ENCODE measurements around the gene LTN1. TPM values are rescaled to one million over a fixed set of nuclear protein-coding genes. Genes with fewer than 3 reads are reported as not detected.

Gene LTN1
- total RNA-seq, 1 donor from 2014 or later = 51.3 TPM

Other genes with a start within 250 kb of the LTN1 start
- 8.3 TPM for gene RWDD2B, start 26.5 kb upstream of the LTN1 start, total RNA-seq
- gene USP16, start 31.8 kb upstream of the LTN1 start, total RNA-seq = 39.1 TPM
- gene CCT8, start 80.8 kb upstream of the LTN1 start, total RNA-seq = 310 TPM
- gene MAP3K7CL, start 137.8 kb upstream of the LTN1 start, total RNA-seq = 1.6 TPM